Epithelial cell of prostate (primary cell): Measurements from ENCODE around the gene NRF1.
"Not testable (repeated sequence)": the region's sequence is repeated elsewhere in the genome, so short reads cannot be mapped to it uniquely, and the experiment has no call there.

Source experiments
- DNase-seq: peaks from one replicate; pipeline ENCODE4 v3.0.0-alpha.2; 2011; ENCODE audit warnings: low read depth, low spot score
- H3K27ac ChIP-seq: fragments of 450-650 bp; 2 replicates; pipeline ENCODE4 v1.5.1; 2017; ENCODE audit warnings: mild to moderate bottlenecking

NRF1 gene

GRCh38 chr7:129611246-129612111 is at the start of gene NRF1:
Gene NRF1 (plus strand): TSS chr7:129611720. CDS start chr7:129657352, 45,632 bp downstream.
- peak; percentile 60 for DNase-seq
- H3K27ac ChIP-seq, result peak within 1 kb of the TSS; percentile 88

GRCh38 chr7:129566323-129566722 is 45.2 kb upstream of the NRF1 start:
- H3K27ac ChIP-seq, DNase-seq: not testable (repeated sequence)

- no peak for DNase-seq
- no peak overlapping the region for H3K27ac ChIP-seq
Observed at GRCh38 chr7:129567377-129567776, 44.1 kb upstream of the NRF1 start.

- no peak for DNase-seq
Observed at GRCh38 chr7:129568240-129568639, 43.3 kb upstream of the NRF1 start.

GRCh38 chr7:129569326-129569725 is 42.2 kb upstream of the NRF1 start:
- peak overlapping the region; percentile 44 for H3K27ac ChIP-seq
- no peak for DNase-seq

More at GRCh38 chr7:129568240-129568639, 43.3 kb upstream of the NRF1 start:
- no peak overlapping the region for H3K27ac ChIP-seq

GRCh38 chr7:129569811-129570215 is 41.7 kb upstream of the NRF1 start:
- peak; percentile 59 for DNase-seq
- peak overlapping the region; percentile 44 for H3K27ac ChIP-seq

GRCh38 chr7:129571201-129571600 is 40.3 kb upstream of the NRF1 start:
- no peak for DNase-seq
- no peak overlapping the region for H3K27ac ChIP-seq

GRCh38 chr7:129572205-129572604 is 39.3 kb upstream of the NRF1 start:
- no peak for DNase-seq

GRCh38 chr7:129574487-129574886 is 37.0 kb upstream of the NRF1 start:
- H3K27ac ChIP-seq, result no peak overlapping the region
- DNase-seq, result no peak

More at GRCh38 chr7:129572205-129572604, 39.3 kb upstream of the NRF1 start:
- no peak overlapping the region for H3K27ac ChIP-seq

- no peak for DNase-seq
- H3K27ac ChIP-seq, result no peak overlapping the region
Observed at GRCh38 chr7:129575699-129576098, 35.8 kb upstream of the NRF1 start.

- DNase-seq, result no peak
- no peak overlapping the region for H3K27ac ChIP-seq
Observed at GRCh38 chr7:129576138-129576537, 35.4 kb upstream of the NRF1 start.

- no peak for DNase-seq
- no peak overlapping the region for H3K27ac ChIP-seq
Observed at GRCh38 chr7:129578829-129579228, 32.7 kb upstream of the NRF1 start.

- DNase-seq, H3K27ac ChIP-seq: not testable (repeated sequence)
Observed at GRCh38 chr7:129586179-129586578, 25.3 kb upstream of the NRF1 start.

GRCh38 chr7:129588268-129588667 is 23.3 kb upstream of the NRF1 start:
- H3K27ac ChIP-seq, result no peak overlapping the region
- DNase-seq, result no peak

- no peak for DNase-seq
- no peak overlapping the region for H3K27ac ChIP-seq
Observed at GRCh38 chr7:129591868-129592267, 19.7 kb upstream of the NRF1 start.

- DNase-seq, H3K27ac ChIP-seq: not testable (repeated sequence)
Observed at GRCh38 chr7:129596386-129596785, 15.1 kb upstream of the NRF1 start.

GRCh38 chr7:129597672-129598071 is 13.8 kb upstream of the NRF1 start:
- DNase-seq, result no peak
- no peak overlapping the region for H3K27ac ChIP-seq

- no peak for DNase-seq
Observed at GRCh38 chr7:129599174-129599573, 12.3 kb upstream of the NRF1 start.

GRCh38 chr7:129603594-129603993 is 7.9 kb upstream of the NRF1 start:
- H3K27ac ChIP-seq, DNase-seq: not testable (repeated sequence)

More at GRCh38 chr7:129599174-129599573, 12.3 kb upstream of the NRF1 start:
- no peak overlapping the region for H3K27ac ChIP-seq

GRCh38 chr7:129604021-129604420 is 7.5 kb upstream of the NRF1 start:
- H3K27ac ChIP-seq, DNase-seq: not testable (repeated sequence)

GRCh38 chr7:129604713-129605437 is 6.6 kb upstream of the NRF1 start:
- no peak for DNase-seq
- H3K27ac ChIP-seq, result no peak overlapping the region
